Measurements from ENCODE around the gene RLN3. TPM values are rescaled to one million over a fixed set of nuclear protein-coding genes. Genes with fewer than 3 reads are reported as not detected.

RLN3 gene
- total RNA-seq, 1 experiment from 2014 or later: not detected

- Histone ChIP-seq H3K4me2 (ENCODE audit: low read length) (peak within 1 kb of the TSS; percentile 60), H3K4me1 (ENCODE audit: insufficient read depth, low read length) (peaks cover 21% of the 10 kb centered on the region), H3K27me3 (ENCODE audit: low read length) (no peaks in the 10 kb centered on the region), H3K4me3 (ENCODE audit: low read length) (no peak within 1 kb of the TSS), H4K20me1 (ENCODE audit: low read length) (no peaks in the 10 kb centered on the region), H3K9me2 (replicated peaks; ENCODE audit: low read length) (no peaks in the 10 kb centered on the region), H3F3A (ENCODE audit: low read length, unreplicated experiment) (no peaks in the 10 kb centered on the region), H3K9me3 (ENCODE audit: low read length) (no peaks in the 10 kb centered on the region), H3K27ac (ENCODE audit: low read length) (no peak within 1 kb of the TSS), H2AFZ (ENCODE audit: low read length) (no peak within 1 kb of the TSS; the same call in 1 of the 2 replicates), H3K79me2 (ENCODE audit: low read length) (no peaks in the 10 kb centered on the region), H3K9ac (ENCODE audit: low read length) (no peak within 1 kb of the TSS), H3K36me3 (ENCODE audit: low read depth, low read length) (no peaks in the 10 kb centered on the region)
- POLR2A ChIA-PET (ENCODE audit: unreplicated experiment): no interaction called here
- intact Hi-C loops (cut with micrococcal nuclease): no loop called here
- BruUV-seq (replicated peaks): no TSS peak
- DNase-seq (peak; percentile 52), ATAC-seq (peak; percentile 34)
- TF ChIP-seq EZH2 (IDR thresholded peaks at IDR 0.05; ENCODE audit: low read length, unreplicated experiment) (no peak), EZH2phosphoT487 (IDR thresholded peaks at IDR 0.05; ENCODE audit: borderline replicate concordance, low read length) (no peak), CTCF (conservative IDR thresholded peaks at IDR 0.05; ENCODE audit: low read depth, low read length) (no peak)
- CTCF ChIA-PET: interaction anchor here (0.6 kb wide), 1 partner anchor 147 kb away, joined by 7 read pairs; no protein-coding TSS in a partner anchor
These were observed 34.0 kb downstream of the RLN3 start, which contains the start of gene PALM3 for GRCh38 chr19:14061751-14062557. Gene PALM3, minus strand, starts transcription at chr19:14062076. Its CDS starts 96 bp downstream, at chr19:14061980.

- Histone ChIP-seq H3K9ac (ENCODE audit: low read length) (no peak overlapping the region), H3F3A (ENCODE audit: low read length, unreplicated experiment) (no peaks in the 10 kb centered on the region), H3K4me1 (ENCODE audit: insufficient read depth, low read length) (peaks cover 21% of the 10 kb centered on the region), H3K4me3 (ENCODE audit: low read length) (no peak overlapping the region), H3K4me2 (ENCODE audit: low read length) (0 out of 2 replicates have a peak overlapping the region, but pooled peaks have one; percentile 60), H3K27ac (ENCODE audit: low read length) (no peak overlapping the region), H4K20me1 (ENCODE audit: low read length) (no peaks in the 10 kb centered on the region), H3K27me3 (ENCODE audit: low read length) (no peaks in the 10 kb centered on the region), H3K9me3 (ENCODE audit: low read length) (no peaks in the 10 kb centered on the region), H3K79me2 (ENCODE audit: low read length) (no peaks in the 10 kb centered on the region), H3K36me3 (ENCODE audit: low read depth, low read length) (no peaks in the 10 kb centered on the region), H2AFZ (ENCODE audit: low read length) (no peak overlapping the region), H3K9me2 (replicated peaks; ENCODE audit: low read length) (no peaks in the 10 kb centered on the region)
- ChIA-PET POLR2A (ENCODE audit: unreplicated experiment) (no interaction called here), CTCF (no interaction called here)
- intact Hi-C loops (cut with micrococcal nuclease): no loop called here
- ATAC-seq (no peak), DNase-seq (no peak)
- TF ChIP-seq EZH2 (IDR thresholded peaks at IDR 0.05; ENCODE audit: low read length, unreplicated experiment): no peak
- TF ChIP-seq EZH2phosphoT487 (IDR thresholded peaks at IDR 0.05; ENCODE audit: borderline replicate concordance, low read length): no peak
- TF ChIP-seq CTCF (conservative IDR thresholded peaks at IDR 0.05; ENCODE audit: low read depth, low read length): no peak
- BruUV-seq (replicated peaks): no TSS peak
These were observed 34.6 kb downstream of the RLN3 start for GRCh38 chr19:14062558-14062855.

GRCh38 chr19:14063105-14063504 is 35.2 kb downstream of the RLN3 start:
- CTCF ChIA-PET: no interaction called here
- DNase-seq: no peak
- no peaks in the 10 kb centered on the region for H3K9me2 ChIP-seq (replicated peaks; ENCODE audit: low read length)
- POLR2A ChIA-PET (ENCODE audit: unreplicated experiment): no interaction called here
- no peaks in the 10 kb centered on the region for H3K9me3 ChIP-seq (ENCODE audit: low read length)
- H3K27me3 ChIP-seq (ENCODE audit: low read length): no peaks in the 10 kb centered on the region
- no peak overlapping the region for H3K27ac ChIP-seq (ENCODE audit: low read length)
- no peak overlapping the region for H2AFZ ChIP-seq (ENCODE audit: low read length)
- no peak overlapping the region for H3K4me2 ChIP-seq (ENCODE audit: low read length)
- H3K4me1 ChIP-seq (ENCODE audit: insufficient read depth, low read length): peaks cover 17% of the 10 kb centered on the region
- no peak for ATAC-seq
- no peaks in the 10 kb centered on the region for H3K36me3 ChIP-seq (ENCODE audit: low read depth, low read length)
- BruUV-seq (replicated peaks): no TSS peak
- H3K79me2 ChIP-seq (ENCODE audit: low read length): no peaks in the 10 kb centered on the region
- intact Hi-C loops (cut with micrococcal nuclease): no loop called here
- no peak overlapping the region for H3K9ac ChIP-seq (ENCODE audit: low read length)
- no peaks in the 10 kb centered on the region for H4K20me1 ChIP-seq (ENCODE audit: low read length)
- no peak overlapping the region for H3K4me3 ChIP-seq (ENCODE audit: low read length)
- no peaks in the 10 kb centered on the region for H3F3A ChIP-seq (ENCODE audit: low read length, unreplicated experiment)
- no peak for TF ChIP-seq EZH2phosphoT487 (IDR thresholded peaks at IDR 0.05; ENCODE audit: borderline replicate concordance, low read length)
- no peak for TF ChIP-seq EZH2 (IDR thresholded peaks at IDR 0.05; ENCODE audit: low read length, unreplicated experiment)
- no peak for TF ChIP-seq CTCF (conservative IDR thresholded peaks at IDR 0.05; ENCODE audit: low read depth, low read length)

All from PC-3 (cell line).